ENCODE results near the gene COL9A1.

The COL9A1 gene

GRCh38 chr6:70221715-70222438 lies 81.0 kb downstream of the COL9A1 start:
- DNase-seq: no peak

- DNase-seq: peak; percentile 3
Measured at GRCh38 chr6:70221025-70221714, 81.7 kb downstream of the COL9A1 start.

DNA sequence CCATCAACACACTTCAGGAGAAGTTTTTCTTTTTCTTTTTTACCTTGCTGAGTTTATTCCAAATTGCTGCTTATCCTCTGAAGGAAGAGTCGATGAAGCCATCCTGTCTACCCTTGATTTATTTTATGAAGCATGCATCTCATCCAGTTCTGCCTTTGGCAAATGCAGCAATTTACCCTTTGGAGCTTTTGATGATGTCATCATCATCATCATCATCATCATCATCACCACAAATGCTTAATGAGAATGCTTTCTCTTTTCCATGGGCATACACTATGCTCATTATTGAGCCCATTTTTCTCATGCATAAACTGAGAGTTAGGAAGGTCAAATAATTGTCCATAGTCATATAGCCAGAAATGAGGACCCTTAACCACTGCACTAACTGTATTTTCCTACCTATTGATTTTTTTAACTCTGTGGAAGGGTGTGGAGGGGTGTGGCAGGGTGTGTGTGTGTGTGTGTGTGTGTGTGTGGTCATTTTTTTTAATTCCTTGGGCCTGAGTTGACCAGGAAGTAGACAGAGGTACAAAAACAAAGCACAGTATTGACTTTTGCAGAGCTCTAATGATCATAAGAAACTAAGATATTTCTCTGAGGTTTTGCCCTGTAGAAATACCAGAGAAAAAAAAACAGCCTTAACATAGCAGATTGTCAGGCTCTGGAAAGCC lies 82.8 kb downstream of the COL9A1 start:
- no peak for DNase-seq

GRCh38 chr6:70216767-70217166 lies 86.1 kb downstream of the COL9A1 start:
- DNase-seq: no peak

GRCh38 chr6:70215460-70216108 lies 87.3 kb downstream of the COL9A1 start:
- no peak for DNase-seq

DNA sequence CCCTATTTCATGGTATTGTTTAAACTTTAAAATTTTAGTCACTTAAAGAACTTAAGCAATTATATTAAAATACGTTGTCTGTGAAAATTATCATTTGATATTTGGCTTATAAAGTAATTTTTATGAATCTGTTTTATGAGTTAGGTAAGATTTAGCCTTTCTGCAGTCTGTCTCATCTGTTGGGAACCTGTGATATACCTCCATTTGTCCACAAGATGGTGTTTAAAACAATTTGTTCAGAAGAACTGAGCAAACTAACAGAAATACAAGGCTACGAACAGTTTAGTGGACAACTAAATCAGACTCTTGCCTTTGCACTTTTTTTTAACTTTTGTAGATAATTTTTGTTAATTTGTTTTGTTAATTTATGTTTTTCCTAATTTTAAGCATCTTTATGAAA lies 92.4 kb downstream of the COL9A1 start:
- DNase-seq: no peak

DNA sequence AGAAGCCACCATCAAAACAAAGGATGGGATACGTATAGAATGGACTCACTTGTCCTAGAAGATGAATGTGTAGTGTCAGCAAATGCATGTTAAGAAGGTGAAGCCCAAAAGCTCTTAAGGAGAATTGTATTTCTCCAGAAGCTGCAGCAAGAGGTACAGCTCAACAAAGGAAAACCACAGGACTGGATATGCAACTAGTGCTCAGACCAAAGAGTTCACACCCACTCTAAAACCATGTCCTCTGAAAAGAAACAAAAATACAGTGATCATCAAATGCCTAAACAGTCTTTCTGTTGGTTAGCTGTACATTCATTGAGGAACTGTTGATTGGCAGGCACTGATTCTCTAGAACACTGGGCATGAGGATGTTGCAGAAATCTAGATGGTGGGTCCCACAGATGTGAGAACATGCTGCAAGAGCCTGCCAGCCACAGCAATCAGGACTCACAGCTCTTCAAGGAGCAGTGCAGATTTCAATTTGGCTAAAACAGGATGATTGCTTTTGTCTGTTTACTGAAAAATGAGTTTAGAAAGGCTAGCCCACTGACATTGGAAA lies 94.6 kb downstream of the COL9A1 start:
- DNase-seq: no peak

DNA sequence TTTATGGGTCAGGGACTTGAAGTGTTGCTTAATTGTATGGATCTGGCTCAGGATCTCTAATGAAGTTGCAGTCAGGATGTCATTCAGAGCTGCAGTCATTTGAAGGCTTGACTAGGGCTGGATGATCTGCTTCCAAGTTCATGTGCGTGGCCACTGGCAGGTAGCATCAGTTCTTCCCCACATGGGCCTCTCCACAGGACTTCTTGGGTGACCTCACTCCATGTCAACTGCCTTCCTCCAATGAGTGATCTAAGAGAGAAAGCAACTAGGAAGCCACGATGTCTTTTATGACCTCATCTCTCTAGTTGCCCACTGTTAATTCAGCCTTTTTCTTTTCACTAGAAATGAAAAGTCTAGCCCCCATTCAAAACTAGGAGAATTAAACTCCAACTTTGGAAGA lies 104.1 kb downstream of the COL9A1 start:
- no peak for DNase-seq

- no peak for DNase-seq
Measured at GRCh38 chr6:70196531-70196930, 106.4 kb downstream of the COL9A1 start.

DNA sequence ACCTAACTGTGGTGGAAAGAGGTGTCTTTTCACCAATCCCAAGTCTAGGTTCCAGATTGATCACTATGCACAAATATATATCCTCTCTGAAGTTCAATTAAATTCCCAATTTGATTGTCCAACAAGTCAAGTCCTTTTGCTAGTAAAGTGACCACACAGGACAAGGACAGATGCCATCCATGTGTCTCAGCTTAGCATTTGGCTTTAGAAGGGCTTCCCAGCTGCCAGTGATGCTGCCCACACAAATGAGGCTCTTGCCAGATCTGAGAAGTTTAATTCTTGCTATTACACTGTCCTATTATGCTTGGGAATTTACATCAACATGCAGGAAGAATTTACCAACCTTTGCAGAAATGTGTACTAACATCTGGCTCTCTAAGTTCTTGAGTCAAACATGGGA lies 108.5 kb downstream of the COL9A1 start:
- DNase-seq: no peak

DNA sequence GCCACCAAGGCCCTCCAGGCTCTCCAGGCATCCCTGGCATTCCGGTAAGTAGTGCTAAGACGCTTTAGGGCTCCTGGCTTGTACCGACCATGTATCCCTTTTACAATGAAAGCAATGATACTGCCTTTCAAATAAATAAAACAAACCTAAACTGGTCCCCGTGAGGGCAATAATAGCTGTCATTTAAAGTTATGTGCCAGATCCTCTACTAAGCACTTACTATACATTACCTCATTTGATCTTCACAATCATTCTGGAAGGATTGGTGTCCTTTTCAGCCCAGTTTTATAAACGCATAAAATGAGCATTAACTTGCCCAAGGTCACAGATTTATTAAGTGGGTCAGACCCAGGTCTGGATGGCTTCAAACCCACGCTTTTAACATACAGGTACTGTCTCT lies 114.7 kb downstream of the COL9A1 start:
- no peak for DNase-seq

GRCh38 chr6:70186461-70186860 lies 116.4 kb downstream of the COL9A1 start:
- DNase-seq: no peak

DNA sequence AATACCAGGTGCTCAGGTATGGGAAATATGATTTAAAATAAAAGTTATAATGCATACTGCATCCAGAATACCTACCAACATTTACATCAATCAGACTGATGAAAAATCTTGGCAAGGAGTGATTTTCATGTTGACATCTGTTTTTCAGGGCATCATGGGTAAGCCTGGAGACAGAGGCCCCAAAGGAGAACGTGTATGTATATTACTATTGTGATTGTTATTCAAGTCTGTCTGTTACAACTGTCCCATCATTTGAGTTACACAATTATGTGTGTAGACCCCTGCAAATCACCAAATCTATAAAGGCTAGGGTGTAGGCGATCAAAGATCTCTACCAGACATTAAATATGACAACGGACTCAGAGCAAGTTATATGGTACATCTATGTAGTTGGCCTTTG lies 118.2 kb downstream of the COL9A1 start:
- DNase-seq: no peak

DNA sequence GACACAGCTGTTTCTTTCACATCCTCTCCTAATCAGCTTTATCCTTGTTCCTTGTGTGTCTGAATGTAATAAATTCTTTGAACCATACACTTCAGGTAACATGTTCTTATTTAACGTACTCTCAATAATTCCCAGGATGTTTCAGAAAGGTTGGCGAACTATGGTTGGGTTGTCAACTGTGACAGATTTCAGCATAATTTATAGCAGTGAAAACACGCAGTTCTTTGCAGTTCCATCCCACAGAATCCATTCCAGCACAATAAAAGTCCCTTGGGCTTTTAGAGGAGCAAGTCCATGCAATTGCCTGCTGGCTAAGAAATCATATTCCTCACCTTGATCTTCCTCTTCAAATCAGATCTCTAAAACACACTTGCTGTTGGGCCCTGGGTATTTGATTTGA lies 119.3 kb downstream of the COL9A1 start:
- no peak for DNase-seq

DNA sequence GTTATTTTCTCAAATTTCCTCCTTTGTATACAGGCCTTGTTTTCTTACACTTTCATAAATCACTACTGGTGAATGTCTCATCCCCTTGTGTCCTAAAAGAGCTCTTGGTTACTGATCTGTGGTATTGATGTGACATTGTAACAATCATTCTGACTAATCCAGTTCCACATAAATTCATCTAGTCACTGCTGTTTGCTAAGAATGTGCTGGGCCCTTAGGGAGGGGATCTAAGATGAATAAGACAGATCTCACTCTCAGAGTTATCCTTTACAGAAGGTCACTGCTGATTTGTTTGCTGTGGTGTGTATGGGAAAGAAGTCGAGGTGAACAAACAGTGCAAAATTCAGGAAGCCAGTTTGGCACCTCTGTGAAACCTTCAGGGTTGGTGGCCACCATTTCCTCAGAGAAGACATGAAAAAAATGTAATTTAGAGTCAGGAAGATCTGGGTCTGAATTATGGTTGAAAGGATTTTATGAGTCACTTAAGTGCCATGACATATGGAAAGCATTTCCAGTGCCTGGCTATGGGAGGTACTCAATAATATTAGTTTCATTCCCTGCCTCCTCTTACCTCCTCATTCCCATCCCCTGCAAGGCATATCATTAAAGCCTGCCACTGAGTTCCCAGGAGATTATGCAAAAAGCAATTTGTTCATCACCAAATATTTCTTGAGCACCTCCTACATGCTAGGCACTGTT lies 121.8 kb downstream of the COL9A1 start:
- DNase-seq: no peak

GRCh38 chr6:70180183-70180900 lies 122.5 kb downstream of the COL9A1 start:
- no peak for DNase-seq

GRCh38 chr6:70176842-70177550 lies 125.9 kb downstream of the COL9A1 start:
- no peak for DNase-seq

DNA sequence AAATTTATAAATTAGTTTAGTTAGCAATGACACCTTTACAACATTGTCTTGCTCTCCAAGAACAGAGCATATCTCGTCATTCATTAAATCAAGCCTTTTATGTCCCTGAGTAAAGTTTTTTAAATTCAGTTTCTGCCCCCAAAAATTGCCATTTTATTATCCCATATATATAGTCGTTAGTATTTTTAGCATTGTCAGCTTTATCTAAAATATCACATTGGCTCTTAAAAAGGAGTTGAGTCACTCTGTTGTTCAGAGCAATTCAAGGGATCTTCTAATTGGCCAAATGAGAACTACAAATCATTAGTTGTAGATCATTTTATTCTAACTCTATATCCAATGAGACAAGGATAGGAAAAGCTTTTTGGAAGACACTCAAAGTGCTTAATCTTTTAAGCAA lies 127.1 kb downstream of the COL9A1 start:
- DNase-seq: no peak

GRCh38 chr6:70172252-70172651 lies 130.6 kb downstream of the COL9A1 start:
- no peak for DNase-seq

- no peak for DNase-seq
Measured at GRCh38 chr6:70171236-70171635, 131.6 kb downstream of the COL9A1 start.

DNA sequence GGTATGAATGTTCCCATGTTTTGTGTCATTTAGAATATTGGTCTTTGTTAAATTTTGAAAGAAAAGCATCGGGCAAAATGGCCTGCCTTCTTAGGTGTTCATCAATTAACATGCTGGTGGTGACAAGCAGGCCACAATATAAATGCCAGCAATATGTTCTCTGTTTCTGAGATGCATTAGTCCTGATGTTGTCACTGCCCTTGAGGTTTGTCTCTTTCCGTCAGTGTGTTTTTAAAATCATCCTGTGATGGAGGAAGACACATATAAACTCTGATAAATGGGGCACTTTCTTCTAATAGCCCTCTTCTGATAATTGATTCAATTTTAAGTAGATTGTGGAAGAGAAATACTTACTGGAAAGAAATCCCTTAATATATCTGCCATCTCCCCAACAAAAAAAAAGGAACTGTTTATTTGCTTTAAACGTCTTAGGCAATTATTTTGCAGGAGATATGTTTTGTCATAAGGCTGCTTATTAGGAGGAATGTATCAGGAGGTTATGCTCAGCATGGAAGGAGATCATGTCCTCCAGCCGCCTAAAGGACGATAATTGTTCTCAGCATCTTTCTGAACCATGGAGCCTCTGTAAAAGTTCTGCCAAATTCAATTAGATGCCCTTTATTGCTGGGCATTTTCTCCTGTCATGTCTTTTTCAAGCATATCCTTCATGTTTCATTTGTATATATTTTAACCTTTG lies 134.1 kb downstream of the COL9A1 start:
- DNase-seq: no peak

Measured in NCI-H1092 (cell line).